Esophagus squamous epithelium (tissue), 4 donors: ENCODE data around the gene SLC12A7.

Experiments
- CTCF ChIP-seq, 6 experiments: fragments of 450-650 bp in 4 of 6; fragments of 200-600 bp in 2 of 6; sonication (generic) in 2 of 6; IDR thresholded peaks; one replicate each; pipeline ENCODE4 v1.5.1; 2016 to 2019; ENCODE audit warnings: antibody characterized with exemption in 6 of 6, mild to moderate bottlenecking in 4 of 6, moderate library complexity in 4 of 6
- POLR2A ChIP-seq, 4 donors: fragments of 450-650 bp; IDR thresholded peaks; one replicate each; pipeline ENCODE4 v1.6.1; 2017; ENCODE audit warnings: antibody characterized with exemption in 4 of 4, mild to moderate bottlenecking in 4 of 4, moderate library complexity in 3 of 4

GRCh38 chr5:1092122-1092521 lies 19.7 kb downstream of the SLC12A7 start:
- no peak for TF ChIP-seq CTCF (IDR thresholded peaks at IDR 0.05)
- no peak for TF ChIP-seq POLR2A (IDR thresholded peaks at IDR 0.05)
